HepG2 (cell line): ENCODE data around the gene RANBP17. TPM values are rescaled to one million over a fixed set of nuclear protein-coding genes. Genes with fewer than 3 reads are reported as not detected.

Source experiments
- ATAC-seq: fragments of 200-7000 bp; cut with Tn5 transposase; 3 replicates; pipeline ENCODE4 v1.9.1; 2020; ENCODE audit warnings: mild to moderate bottlenecking, moderate library complexity
- BruUV-seq: library from RNA; stranded (reverse); fragments of 400-500 nt; replicated peaks from 2 replicates; lab custom pipeline; 2021; lab: Mats Ljungman, UMichigan
- CTCF ChIA-PET: fragments of 300-600 bp; formaldehyde crosslinking; extraction: SDS; loops from one replicate; lab custom pipeline; 2021; ENCODE audit warnings: low total read pairs, inconsistent platforms, low intra/inter-chr PET ratio; lab: Yijun Ruan, JAX
- POLR2A ChIA-PET: fragments of 350-600 bp; sonication (Branson Sonifier 250); formaldehyde crosslinking; loops from one replicate; lab custom pipeline; 2020; ENCODE audit warnings: antibody characterized with exemption, inconsistent platforms; lab: Yijun Ruan, JAX
- DNase-seq: peaks from one replicate; pipeline ENCODE4 v3.0.0-alpha.2; 2015; ENCODE audit warnings: low spot score
- FAIRE-seq: peaks from 3 replicates; lab custom pipeline; 2011; peaks lifted over from hg19 to GRCh38; lab: Jason Lieb, UNC
- H2AFZ ChIP-seq: one replicate; pipeline ENCODE4 v1.6.1; 2011; ENCODE audit warnings: low read length, inconsistent platforms
- H3K27ac ChIP-seq: fragments of 300-600 bp; 3 replicates; pipeline ENCODE4 v1.8.0; 2011; ENCODE audit warnings: mixed run types, mild to moderate bottlenecking, mixed read lengths, low read length, inconsistent platforms; ENCODE audit not compliant: insufficient read depth; ENCODE audit errors: extremely low read length
- H3K27me3 ChIP-seq, 2 experiments: fragments of 200-600 bp in 1 of 2; 2 replicates in 1 of 2; 3 replicates in 1 of 2; pipeline versions ENCODE4 v1.6.0 to v1.8.0; 2011; ENCODE audit warnings: low read length in 2 of 2, mild to moderate bottlenecking in 2 of 2, moderate library complexity in 2 of 2, inconsistent platforms in 1 of 2; ENCODE audit not compliant: insufficient read depth in 2 of 2, control insufficient read depth in 1 of 2
- H3K36me3 ChIP-seq, 2 experiments: fragments of 200-600 bp in 1 of 2; replicated peaks in 1 of 2; 2 replicates in 1 of 2; 3 replicates in 1 of 2; pipeline versions ENCODE4 v1.5.1 to v1.8.0; 2011; ENCODE audit warnings: low read length in 2 of 2, inconsistent platforms in 1 of 2; ENCODE audit not compliant: insufficient read depth in 2 of 2, control insufficient read depth in 1 of 2
- H3K4me1 ChIP-seq: 2 replicates; pipeline ENCODE4 v1.5.1; 2012; ENCODE audit warnings: low read length, inconsistent platforms; ENCODE audit not compliant: insufficient read depth
- H3K4me2 ChIP-seq: 2 replicates; pipeline ENCODE4 v1.6.0; 2011; ENCODE audit warnings: low read depth, low read length, inconsistent platforms
- H3K4me3 ChIP-seq, 3 experiments: fragments of 200-600 bp in 1 of 3; sonication (generic), shearing (Covaris generic) in 1 of 3; replicated peaks in 1 of 3; 2 replicates each; pipeline ENCODE4 v1.5.1; 2011 to 2016; ENCODE audit warnings: low read length in 3 of 3, inconsistent platforms in 2 of 3, low read depth in 2 of 3, mild to moderate bottlenecking in 2 of 3, control low read depth in 1 of 3, mixed read lengths in 1 of 3; ENCODE audit not compliant: insufficient read depth in 1 of 3
- H3K79me2 ChIP-seq: one replicate; pipeline ENCODE4 v1.6.1; 2011; ENCODE audit warnings: low read length, inconsistent platforms; ENCODE audit not compliant: insufficient read depth
- H3K9ac ChIP-seq: 2 replicates; pipeline ENCODE4 v1.6.0; 2011; ENCODE audit warnings: mild to moderate bottlenecking, low read depth, low read length, inconsistent platforms; ENCODE audit not compliant: insufficient read depth
- H3K9me3 ChIP-seq: 2 replicates; pipeline ENCODE4 v1.5.1; 2012; ENCODE audit warnings: mild to moderate bottlenecking, low read length
- H4K20me1 ChIP-seq: 2 replicates; pipeline ENCODE4 v1.6.0; 2011; ENCODE audit warnings: inconsistent platforms, mild to moderate bottlenecking, low read length, moderate library complexity; ENCODE audit not compliant: insufficient read depth
- GLI4 ChIP-seq: sonication (generic); formaldehyde crosslinking; IDR thresholded peaks from 2 replicates; pipeline ENCODE4 v1.5.1; 2020; ENCODE audit warnings: missing genetic modification reagents, mild to moderate bottlenecking, moderate library complexity, borderline replicate concordance
- HOXD1 ChIP-seq: sonication (generic); formaldehyde crosslinking; IDR thresholded peaks from 2 replicates; pipeline ENCODE4 v1.5.0; 2020; ENCODE audit warnings: missing genetic modification reagents
- SNRNP70 ChIP-seq: fragments of 200-400 bp; formaldehyde crosslinking; IDR thresholded peaks from 2 replicates; pipeline ENCODE4 v1.6.1; 2017; ENCODE audit warnings: mild to moderate bottlenecking, low read depth, low read length, moderate library complexity
- TFDP2 ChIP-seq: sonication (generic); formaldehyde crosslinking; IDR thresholded peaks from 2 replicates; pipeline ENCODE4 v1.4.0; 2020; ENCODE audit warnings: missing genetic modification reagents
- ZBTB44 ChIP-seq: sonication (generic); formaldehyde crosslinking; IDR thresholded peaks from 2 replicates; pipeline ENCODE4 v1.4.0; 2020; ENCODE audit warnings: missing genetic modification reagents
- ZNF629 ChIP-seq: sonication (generic); formaldehyde crosslinking; conservative IDR thresholded peaks from 2 replicates; pipeline ENCODE4 v1.5.0; 2020; ENCODE audit warnings: missing genetic modification reagents
- WGBS: methylation state at CpG from one replicate; pipeline ENCODE4 v1.1.6; 2017; ENCODE audit warnings: low lambda C conversion rate; 5-methylcytosine and 5-hydroxymethylcytosine counted together
- in situ Hi-C: cut with HindIII; loops from 2 replicates; pipeline ENCODE4 v1.10.0; 2017; ENCODE audit warnings: low pct_unique_long_range_greater_than_20kb; ENCODE audit not compliant: extremely low pct_ligation_motif_present
- intact Hi-C: fragments of 100-400 bp; cut with micrococcal nuclease; formaldehyde crosslinking; loops from one replicate; pipeline ENCODE4 v1.10.0; 2022; ENCODE audit not compliant: unreplicated experiment
- polyA plus RNA-seq, 8 experiments: library from polyadenylated mRNA; depleted of rRNA in 3 of 8; stranded (reverse) in 7 of 8; unstranded in 1 of 8; fragments of >200 nt; fragmentation: Illumina TruSeq in 4 of 8; extraction: Trizol in 4 of 8; gene quantifications; 2 replicates each; pipeline versions ENCODE4 v1.2.1 to v1.2.3, GENCODE V29; 2011 to 2016; ENCODE audit warnings: low read depth in 4 of 8, missing spikeins in 1 of 8, mixed read lengths in 1 of 8; ENCODE audit not compliant: insufficient read depth in 1 of 8
- total RNA-seq, 5 experiments: library from RNA; depleted of rRNA; stranded (reverse); fragments of >200 nt; fragmentation: Illumina TruSeq; extraction: Trizol; gene quantifications; 2 replicates each; pipeline ENCODE4 v1.2.3, GENCODE V29; 2016; ENCODE audit warnings: low read depth in 1 of 5
- TF ChIP-seq, protein P1 (sequence below), 2 experiments: fragments of 450-650 bp in 1 of 2; sonication (generic) in 1 of 2; formaldehyde crosslinking in 1 of 2; IDR thresholded peaks; 2 replicates each; pipeline versions ENCODE4 v1.6.1 to v1.8.0; 2016 to 2022; ENCODE audit warnings: antibody characterized with exemption in 1 of 2, mild to moderate bottlenecking in 1 of 2, missing genetic modification reagents in 1 of 2

Gene RANBP17
- total and polyA plus RNA-seq, 2 of the 13 experiments (the other 11 are each of a cell fraction or from before 2014, with no cell fraction given): not detected

GRCh38 chr5:170861917-170862766, at the start of gene RANBP17 (continued):
- no peak for TF ChIP-seq ZBTB44 (CRISPR knock-in tag)

- no peak overlapping the region for H3K27ac ChIP-seq
- no peaks in the 10 kb centered on the region for H3K4me1 ChIP-seq
- in situ Hi-C loops: no loop called here
- no peak overlapping the region for H2AFZ ChIP-seq
- ChIA-PET CTCF (no interaction called here), POLR2A (no interaction called here)
- no peaks in the 10 kb centered on the region for H3K9me3 ChIP-seq
- no TSS peak for BruUV-seq
- intact Hi-C loops: no loop called here
- ATAC-seq (no peak), FAIRE-seq (no peak), DNase-seq (no peak)
- H3K9ac ChIP-seq: no peak overlapping the region
- no CpG with 5 or more reads among the region's 5 CpGs for WGBS
- no peak overlapping the region for H3K4me3 ChIP-seq
- no peaks in the 10 kb centered on the region for H3K27me3 ChIP-seq
- no peaks in the 10 kb centered on the region for H3K79me2 ChIP-seq
- H4K20me1 ChIP-seq: no peaks in the 10 kb centered on the region
- H3K36me3 ChIP-seq: no peaks in the 10 kb centered on the region
- H3K4me2 ChIP-seq: no peak overlapping the region
- TF ChIP-seq ZNF629 (CRISPR knock-in tag) (no peak), TFDP2 (CRISPR knock-in tag) (no peak), GLI4 (CRISPR knock-in tag) (no peak), HOXD1 (no peak), SNRNP70 (no peak)
- TF ChIP-seq, protein P1, sequence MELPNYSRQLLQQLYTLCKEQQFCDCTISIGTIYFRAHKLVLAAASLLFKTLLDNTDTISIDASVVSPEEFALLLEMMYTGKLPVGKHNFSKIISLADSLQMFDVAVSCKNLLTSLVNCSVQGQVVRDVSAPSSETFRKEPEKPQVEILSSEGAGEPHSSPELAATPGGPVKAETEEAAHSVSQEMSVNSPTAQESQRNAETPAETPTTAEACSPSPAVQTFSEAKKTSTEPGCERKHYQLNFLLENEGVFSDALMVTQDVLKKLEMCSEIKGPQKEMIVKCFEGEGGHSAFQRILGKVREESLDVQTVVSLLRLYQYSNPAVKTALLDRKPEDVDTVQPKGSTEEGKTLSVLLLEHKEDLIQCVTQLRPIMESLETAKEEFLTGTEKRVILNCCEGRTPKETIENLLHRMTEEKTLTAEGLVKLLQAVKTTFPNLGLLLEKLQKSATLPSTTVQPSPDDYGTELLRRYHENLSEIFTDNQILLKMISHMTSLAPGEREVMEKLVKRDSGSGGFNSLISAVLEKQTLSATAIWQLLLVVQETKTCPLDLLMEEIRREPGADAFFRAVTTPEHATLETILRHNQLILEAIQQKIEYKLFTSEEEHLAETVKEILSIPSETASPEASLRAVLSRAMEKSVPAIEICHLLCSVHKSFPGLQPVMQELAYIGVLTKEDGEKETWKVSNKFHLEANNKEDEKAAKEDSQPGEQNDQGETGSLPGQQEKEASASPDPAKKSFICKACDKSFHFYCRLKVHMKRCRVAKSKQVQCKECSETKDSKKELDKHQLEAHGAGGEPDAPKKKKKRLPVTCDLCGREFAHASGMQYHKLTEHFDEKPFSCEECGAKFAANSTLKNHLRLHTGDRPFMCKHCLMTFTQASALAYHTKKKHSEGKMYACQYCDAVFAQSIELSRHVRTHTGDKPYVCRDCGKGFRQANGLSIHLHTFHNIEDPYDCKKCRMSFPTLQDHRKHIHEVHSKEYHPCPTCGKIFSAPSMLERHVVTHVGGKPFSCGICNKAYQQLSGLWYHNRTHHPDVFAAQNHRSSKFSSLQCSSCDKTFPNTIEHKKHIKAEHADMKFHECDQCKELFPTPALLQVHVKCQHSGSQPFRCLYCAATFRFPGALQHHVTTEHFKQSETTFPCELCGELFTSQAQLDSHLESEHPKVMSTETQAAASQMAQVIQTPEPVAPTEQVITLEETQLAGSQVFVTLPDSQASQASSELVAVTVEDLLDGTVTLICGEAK (IDR thresholded peaks at IDR 0.05): no peak
- TF ChIP-seq, protein P1 (CRISPR knock-in tag; IDR thresholded peaks at IDR 0.05): no peak
Observed at GRCh38 chr5:170813231-170813630, 48.6 kb upstream of the RANBP17 start.
